GM20000 (cell line): ENCODE results near the gene TEAD3.

ENCODE experiments used
- DNase-seq: peaks from one replicate; pipeline ENCODE4 v3.0.0; 2012; ENCODE audit warnings: low spot score
- CTCF ChIP-seq: IDR thresholded peaks from 2 replicates; pipeline ENCODE4 v1.5.1; 2012; ENCODE audit warnings: mild to moderate bottlenecking, control low read depth; ENCODE audit errors: extremely low read depth, missing control alignments

TEAD3 gene

GRCh38 chr6:35468980-35469750 is 27.7 kb downstream of the TEAD3 start:
- no peak for DNase-seq
- no peak for TF ChIP-seq CTCF

- peak; percentile 93 for TF ChIP-seq CTCF
- peak; percentile 96 for DNase-seq
Observed at GRCh38 chr6:35468181-35468979, 28.5 kb downstream of the TEAD3 start, which contains the start of gene RPL10A. Gene RPL10A, plus strand, starts transcription at chr6:35468401. Its CDS starts 34 bp downstream, at chr6:35468435.

GRCh38 chr6:35465646-35466045 is 31.2 kb downstream of the TEAD3 start:
- no peak for TF ChIP-seq CTCF
- no peak for DNase-seq

- no peak for DNase-seq
- TF ChIP-seq CTCF: no peak
Observed at GRCh38 chr6:35463292-35463691, 33.6 kb downstream of the TEAD3 start.

- no peak for DNase-seq
- TF ChIP-seq CTCF: no peak
Observed at GRCh38 chr6:35461270-35461669, 35.6 kb downstream of the TEAD3 start.

- no peak for TF ChIP-seq CTCF
- DNase-seq: no peak
Observed at GRCh38 chr6:35457907-35458306, 39.0 kb downstream of the TEAD3 start.

- no peak for DNase-seq
- TF ChIP-seq CTCF: no peak
Observed at GRCh38 chr6:35454391-35455110, 42.3 kb downstream of the TEAD3 start.
